Retina (tissue), 1 donor: ENCODE measurements around the gene FAM81A.

ENCODE experiments used
- DNase-seq: peaks from one replicate; pipeline ENCODE4 v3.0.0-alpha.2; 2016

FAM81A gene

DNA sequence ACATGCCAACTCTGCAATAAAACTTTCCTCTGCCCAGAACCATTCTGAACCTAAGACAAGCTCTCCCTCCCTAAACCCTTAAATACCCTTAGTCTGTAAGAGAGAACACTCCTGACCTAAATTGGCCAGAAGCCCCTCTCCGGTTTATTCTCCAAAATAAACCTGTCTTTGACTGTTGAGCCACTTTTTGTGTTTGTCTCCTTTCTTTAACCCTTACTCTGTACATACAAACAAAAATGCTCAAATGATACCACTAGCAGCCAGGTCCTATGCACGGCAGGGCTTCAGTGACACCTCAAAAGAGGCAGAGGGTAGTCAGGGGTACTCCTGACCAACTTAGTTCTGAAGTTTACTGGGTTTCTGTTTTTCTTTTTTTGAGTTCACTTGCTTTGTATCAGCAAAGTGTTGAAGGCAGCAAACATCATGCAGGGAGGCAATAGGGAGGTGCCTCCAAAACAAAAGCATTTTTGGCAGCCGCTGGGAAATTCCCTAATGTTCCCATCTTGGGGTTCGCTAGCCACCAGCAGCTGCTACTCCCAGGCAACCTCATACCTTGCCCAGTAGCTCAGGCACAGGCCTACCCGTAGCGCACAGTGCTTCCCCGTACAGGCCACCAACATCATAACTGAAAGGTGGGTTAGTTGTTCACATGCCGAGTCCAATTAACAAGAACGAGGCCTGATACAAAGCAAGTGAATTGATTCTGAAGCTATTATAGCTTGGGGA, 110.7 kb downstream of the FAM81A start:
- peak; percentile 12 for DNase-seq

DNA sequence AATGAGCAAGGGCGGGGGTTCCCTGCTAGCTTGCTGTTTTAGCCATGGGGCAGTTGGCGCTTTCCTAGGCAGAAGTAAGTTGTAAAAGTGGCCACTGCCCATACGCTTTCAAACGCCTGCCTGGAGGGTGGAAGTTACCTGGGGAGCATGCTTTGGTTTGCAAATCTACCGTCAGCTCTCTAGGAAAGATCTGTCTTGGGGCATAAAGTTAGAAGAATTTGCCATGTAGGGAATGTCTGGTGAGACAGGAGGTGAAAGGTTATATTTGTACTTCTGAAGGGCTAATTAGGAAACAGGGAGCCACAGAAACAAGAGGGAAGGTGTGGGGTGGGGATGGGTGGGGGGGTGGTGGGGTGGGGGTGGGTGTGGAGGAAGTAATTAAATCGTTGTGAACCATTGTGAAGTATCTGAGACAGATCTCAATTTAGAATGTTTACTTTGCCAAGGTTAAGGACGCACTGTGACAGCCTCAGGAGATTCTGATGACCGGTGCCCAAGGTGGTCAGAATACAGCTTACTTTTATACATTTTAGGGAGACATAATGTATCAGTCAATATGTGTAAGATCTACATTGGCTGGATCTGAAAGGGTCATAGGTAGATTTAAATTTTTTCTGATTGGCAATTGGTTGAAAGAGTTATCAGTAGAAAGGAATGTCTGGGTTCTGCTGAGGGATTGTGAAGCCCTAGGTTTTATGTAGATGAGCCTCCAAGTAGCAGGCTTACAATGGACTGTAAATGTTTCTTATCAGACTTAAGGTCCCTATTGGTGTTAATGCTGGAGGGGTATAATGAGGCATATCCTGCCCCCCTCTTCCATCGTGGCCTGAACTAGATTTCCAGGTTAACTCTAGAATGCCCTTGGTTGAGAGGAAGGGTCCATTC, 111.6 kb downstream of the FAM81A start:
- DNase-seq = no peak

DNA sequence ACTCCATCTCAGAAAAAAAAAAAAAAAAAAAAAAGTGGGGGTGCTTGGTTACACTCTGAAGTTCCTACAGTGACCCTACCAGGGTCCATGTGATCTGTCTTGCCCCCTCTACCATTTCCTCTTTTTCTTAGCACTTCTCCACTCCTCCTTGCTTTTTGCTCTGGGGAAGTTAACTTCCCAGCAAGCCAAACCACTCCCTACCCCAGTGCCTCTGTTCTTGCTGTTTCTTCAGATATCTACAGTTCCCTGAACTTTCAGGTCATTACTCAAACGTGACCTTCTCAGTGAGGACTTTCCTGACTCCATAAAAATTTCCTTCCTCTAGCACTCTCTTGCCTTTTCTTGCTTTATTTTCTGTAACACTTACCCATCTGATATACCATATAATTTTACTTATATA, 112.5 kb downstream of the FAM81A start:
- no peak for DNase-seq

DNA sequence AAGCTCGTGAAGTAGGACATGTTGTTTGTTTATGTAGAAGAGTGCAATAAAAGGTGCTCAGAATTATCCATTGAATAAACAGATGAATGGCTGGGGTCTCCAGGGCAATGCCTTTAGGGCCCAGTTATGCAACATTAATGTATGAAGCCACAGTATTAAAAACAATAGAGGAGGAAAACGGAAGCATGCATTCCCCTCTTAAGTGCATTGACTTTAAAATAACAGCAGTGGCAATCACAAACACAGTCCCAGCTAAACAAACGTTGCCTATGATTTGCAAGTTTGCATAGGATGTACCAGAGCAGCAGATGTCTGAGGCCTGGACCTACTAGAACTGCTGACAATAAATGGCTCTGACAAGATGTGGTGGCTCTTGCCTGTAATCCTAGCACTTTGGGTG, 113.0 kb downstream of the FAM81A start:
- DNase-seq = no peak

DNA sequence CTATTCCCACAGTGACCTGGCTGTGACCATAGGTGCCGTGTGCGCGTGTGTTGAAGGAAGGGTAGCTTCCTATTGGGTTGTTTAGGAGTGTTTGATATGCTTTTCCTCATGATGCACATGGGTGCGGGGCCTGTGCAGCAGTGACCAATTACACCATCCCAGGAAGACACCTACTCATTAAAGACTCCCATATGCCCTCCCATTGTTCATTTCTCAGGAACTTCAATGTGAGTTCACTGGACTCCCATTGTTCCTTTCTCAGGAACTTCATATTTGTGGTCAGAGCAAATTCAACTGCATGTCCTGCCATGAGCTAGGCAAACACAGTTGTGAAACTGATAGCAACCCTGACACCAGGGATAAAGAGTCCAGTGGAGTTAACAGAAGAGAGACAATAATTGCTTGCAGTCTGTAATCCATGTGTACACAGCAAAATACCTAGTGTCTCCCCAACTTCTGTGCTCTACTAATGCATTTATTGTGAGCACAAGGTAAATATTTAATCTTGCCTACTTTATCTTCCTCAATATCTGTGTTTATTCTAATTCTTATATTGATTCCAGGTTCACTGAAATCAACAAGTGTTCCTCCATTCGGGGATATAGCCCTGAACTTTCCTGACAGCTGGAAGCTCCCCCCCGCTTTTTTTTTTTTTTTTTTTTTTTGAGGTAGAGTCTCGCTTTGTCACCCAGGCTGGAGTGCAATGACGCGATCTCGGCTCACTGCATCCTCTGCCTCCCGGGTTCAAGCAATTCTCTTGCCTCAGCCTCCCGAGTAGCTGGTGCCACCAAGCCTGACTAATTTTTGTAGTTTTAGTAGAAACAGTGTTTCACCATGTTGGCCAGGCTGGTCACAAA, 116.1 kb downstream of the FAM81A start:
- DNase-seq = no peak

DNA sequence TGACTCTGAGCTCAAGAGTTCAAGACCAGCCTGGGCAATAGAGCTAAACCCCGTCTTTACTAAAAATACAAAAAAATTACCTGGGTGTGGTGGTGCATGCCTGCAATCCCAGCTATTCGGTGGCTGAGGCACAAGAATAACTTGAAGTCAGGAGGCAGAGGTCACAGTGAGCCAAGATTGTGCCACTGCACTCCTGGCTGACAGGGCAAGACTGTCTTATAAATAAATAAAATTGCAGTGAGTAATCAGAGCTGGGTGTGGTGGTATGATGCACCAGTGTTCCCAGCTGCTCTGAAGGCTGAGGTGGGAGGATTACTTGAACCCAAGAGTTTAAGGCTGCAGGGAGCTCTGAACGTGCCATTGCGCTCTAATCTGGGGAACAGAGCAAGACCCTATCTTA, 117.7 kb downstream of the FAM81A start:
- DNase-seq = no peak

DNA sequence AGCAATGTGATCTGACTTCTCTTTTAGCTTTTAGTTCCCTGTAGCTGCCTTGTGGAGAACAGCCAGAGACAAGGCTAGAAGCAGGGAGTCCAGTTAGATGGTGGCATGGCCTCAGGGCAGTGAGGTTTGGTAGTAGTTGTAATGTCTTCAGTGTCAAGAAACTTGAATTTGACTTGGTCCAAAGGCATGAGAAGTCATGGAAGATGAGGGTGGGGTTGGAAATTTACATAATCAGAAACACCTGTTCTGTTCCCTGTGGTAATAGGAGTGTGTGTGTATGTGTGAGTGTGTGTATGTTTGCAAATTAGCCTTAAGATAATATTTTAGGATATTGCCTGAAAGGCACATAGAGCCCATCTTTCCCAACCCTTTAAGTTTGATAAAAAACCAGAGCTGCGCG, 118.4 kb downstream of the FAM81A start:
- no peak for DNase-seq

DNA sequence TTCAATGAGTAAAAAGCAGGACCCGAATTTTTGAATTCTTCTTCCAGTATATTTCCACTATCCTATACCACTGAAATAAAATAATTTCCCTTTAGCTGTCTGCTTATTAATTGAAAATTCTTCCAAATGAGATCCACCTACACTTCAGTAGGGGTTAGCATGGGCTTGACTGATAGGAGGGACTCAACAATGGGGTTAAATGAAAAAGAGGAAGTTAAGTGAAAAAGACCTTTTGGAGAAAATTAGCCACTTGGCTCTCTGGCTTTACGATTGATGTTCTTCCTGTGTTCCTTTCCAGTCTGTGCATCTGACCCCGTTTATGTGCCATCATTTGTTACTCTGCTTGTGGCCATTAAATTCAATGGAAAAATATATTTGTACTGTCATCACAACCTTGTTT, 119.6 kb downstream of the FAM81A start:
- DNase-seq = no peak

DNA sequence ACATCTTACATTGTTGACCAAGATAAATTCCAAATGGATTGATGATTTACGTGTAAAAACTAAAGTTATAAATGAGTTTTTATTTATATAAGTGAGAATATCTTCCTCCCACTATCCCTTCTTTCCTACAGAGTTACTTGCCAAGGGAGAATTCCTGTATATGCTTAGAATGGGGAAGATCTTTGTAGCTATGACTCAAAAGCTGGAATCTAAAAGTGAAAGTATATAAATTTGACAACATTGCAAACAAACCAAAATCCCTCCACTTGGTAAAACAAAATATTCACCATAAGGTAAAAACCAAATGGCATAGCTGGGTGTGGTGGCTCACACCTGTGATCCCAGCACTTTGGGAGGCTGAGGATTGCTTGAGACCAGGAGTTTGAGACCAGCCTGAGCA, 120.9 kb downstream of the FAM81A start:
- no peak for DNase-seq

DNA sequence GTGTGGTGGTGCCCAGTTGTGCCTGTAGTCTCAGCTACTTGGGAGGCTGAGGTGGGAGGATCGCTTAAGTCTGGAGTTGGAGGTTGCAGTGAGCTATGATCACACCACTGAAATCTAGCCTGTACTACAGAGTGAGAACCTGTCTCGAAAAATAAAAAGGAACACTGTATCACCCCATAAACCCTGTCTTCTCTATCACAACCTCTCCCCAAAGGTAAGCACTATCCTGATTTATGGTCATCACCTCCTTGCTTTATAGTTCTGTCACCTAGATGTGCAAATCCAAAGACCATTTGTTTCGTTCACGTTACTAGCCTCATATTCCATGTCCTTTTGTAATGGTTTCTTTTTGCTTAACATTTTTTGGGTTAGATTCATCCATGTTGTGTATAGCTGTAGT, 123.6 kb downstream of the FAM81A start:
- no peak for DNase-seq

DNA sequence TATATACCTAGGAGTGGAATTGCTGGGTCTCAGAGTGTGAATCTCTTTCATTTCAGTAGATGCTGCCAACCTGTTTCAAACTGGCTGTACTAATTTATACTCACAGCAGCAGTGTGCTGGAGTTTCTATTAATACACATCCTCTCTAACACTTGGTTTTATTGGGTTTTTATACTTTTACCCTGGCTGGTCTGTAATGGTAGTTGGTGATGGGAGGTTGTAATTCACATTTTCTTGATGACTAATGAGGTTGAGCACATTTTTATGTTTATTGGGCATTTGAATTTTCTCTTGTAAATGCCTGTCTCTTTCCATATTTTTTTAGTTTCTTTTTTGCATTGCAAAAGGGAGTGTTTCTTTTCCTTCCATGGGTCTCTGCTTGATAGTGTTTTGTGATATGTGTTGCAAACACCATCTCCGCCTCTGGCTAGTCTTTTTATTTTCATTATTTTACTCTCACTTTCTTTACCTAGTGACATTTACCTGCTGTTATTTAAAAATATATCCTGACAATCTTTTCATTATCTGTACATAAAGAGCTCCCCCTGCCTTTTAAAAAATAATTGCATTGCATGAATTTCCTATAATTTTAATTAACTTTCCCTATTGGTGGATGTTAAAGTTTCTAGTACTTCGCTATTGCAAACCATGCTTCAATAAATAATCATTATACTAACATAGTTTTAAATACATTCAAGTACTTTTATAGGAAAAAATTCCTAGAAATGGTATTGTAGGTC, 124.6 kb downstream of the FAM81A start:
- no peak for DNase-seq

DNA sequence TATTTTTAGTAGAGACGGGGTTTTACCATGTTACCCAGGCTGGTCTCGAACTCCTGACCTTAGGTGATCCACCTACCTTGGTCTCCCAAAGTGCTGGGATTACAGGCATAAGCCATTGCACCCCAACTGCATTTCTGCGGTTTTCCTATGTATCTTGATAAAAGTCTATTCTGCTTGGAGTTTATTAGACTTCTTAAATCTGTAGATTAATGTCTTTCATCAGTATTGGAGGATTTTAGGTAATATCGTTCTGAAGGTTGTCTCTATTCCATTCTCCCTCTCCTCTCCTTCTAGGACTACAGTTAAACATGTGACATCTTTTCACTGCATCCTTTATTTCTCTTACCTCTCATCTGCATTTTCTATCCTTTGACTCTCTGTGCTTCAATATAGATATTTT, 127.3 kb downstream of the FAM81A start:
- no peak for DNase-seq

DNA sequence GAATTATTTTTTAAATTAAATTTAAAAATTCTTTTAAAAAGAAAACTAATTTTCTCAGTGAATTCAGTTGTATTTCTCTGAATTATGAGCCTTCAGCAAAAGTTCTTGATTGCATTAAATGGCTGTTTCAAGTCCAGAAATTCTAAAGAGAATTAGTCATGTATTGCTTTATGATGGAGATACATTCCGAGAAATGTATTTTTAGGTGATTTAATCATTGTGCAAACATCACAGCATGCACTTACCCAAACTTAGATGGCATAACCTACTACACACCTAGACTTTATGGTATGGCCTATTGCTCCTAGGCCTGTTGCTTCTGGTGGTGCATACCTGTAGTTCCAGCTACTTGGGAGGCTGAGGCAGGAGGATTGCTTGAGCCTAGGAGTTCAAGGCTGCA, 129.3 kb downstream of the FAM81A start:
- no peak for DNase-seq

DNA sequence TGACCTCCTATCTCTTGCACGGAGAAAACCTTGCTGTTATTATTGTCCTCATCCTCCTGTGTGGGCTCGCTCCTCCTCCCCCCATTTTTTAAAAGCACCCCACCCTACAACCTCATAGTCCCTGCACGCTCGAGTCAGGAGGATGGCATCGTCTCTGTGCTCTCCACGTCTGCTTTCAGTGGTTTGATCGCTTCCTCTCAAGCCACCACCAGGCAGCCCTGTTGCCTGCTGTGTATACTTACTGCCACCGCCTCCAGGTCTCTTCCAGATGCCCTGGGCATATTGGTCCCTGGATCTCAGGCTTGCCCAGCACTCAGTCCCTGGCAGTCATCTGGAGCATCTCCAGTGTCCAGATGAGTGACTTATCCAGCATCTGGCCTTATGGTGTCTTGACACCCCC, 131.5 kb downstream of the FAM81A start:
- no peak for DNase-seq

DNA sequence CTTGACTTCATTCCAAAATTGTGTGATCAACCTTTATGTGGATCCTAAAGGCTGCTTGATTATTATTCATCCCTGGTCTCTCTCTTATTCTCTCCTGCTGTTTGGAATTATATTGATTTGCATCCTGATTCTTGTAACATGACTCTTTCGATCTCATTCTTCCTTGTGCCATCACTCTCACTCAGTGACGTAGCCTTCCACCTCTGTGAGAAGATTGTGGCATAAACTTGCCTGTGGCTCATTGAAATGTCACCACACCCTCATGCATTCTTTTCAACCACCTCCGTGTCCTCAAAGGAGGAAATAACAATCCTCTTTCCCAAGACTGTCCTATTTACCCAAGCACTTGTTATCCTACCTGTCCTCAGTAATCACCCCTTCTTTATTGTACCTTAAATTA, 132.3 kb downstream of the FAM81A start:
- DNase-seq = no peak

DNA sequence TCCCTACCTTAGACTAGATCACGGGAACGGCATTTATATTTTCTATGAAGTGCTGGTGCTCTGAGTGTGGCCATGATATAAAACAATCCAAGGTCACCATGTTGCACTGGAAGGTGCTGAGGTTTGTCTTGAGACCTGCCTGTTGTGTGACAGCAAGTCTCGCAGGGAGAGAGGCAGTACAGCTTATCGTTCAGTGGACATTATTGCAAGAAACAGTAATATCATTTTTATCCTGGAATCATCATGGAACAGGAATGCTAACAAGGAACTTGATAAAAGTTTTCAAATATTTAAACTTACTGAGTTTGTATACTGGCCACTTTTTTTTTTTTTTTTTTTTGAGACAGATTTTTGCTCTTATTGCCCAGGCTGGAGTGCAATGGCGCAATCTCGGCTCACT, 133.6 kb downstream of the FAM81A start:
- no peak for DNase-seq
